CD4-positive, alpha-beta T cell treated with Interferon gamma for 1 hour (primary cell): ENCODE results near the gene SLC24A3.

Experiments
- DNase-seq: peaks from one replicate; pipeline ENCODE4 v3.0.0-alpha.2; 2020

SLC24A3 gene

GRCh38 chr20:19272976-19273654, 60.7 kb downstream of the SLC24A3 start:
- DNase-seq: no peak

GRCh38 chr20:19274001-19274400, 61.6 kb downstream of the SLC24A3 start:
- no peak for DNase-seq

- DNase-seq: no peak
These were observed 62.1 kb downstream of the SLC24A3 start for GRCh38 chr20:19274412-19275015.

DNA sequence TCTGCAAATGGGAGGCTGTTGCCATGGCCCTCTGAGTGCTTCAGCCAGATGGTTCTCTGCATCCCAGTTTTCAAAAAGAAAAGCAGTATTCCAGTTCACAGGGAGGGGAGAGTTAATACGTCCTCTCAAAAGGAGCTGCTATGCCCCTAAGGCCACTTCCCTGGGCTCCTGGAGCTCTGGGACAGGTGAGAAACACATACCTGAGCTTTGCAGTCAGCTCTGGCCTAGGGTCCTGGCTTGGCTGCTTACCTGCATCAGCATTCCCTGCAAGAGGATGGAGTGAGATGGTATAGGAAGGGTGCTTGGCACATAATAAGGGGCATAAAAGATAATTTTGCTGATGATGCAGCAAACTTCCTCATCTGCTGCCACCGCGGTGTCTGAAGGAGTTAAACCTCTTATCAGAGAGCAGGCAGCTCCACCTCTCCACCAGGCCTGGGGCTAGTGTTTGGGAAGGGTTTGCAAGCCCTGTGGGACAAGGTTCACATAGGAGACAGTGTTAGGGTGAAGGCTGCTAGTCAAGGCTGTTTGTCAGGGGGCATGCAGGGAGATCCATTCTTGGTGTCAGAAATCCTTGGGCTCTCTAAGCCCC, 62.7 kb downstream of the SLC24A3 start:
- no peak for DNase-seq

DNA sequence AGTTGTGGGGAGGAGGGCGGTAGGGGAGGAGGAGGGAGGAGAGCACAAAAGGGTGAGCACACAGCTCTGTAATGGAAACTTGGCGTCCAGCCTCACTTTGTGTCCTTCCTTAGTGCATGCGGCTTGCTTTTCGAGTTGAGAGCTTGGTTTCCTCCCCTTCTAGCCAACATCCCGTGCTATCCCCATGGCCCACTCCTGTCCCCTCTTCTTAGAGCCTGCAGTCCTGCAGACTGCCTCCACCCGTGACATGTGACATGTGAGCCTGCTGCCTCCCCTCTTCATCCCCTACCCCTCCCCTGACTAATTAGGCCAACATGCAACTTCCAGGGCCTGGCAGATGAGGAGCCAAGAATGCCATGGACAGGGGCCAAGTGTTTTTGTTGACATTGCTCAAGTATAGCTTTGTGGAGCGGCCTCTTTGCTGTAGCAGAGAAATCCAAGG, 63.2 kb downstream of the SLC24A3 start:
- DNase-seq: no peak

DNA sequence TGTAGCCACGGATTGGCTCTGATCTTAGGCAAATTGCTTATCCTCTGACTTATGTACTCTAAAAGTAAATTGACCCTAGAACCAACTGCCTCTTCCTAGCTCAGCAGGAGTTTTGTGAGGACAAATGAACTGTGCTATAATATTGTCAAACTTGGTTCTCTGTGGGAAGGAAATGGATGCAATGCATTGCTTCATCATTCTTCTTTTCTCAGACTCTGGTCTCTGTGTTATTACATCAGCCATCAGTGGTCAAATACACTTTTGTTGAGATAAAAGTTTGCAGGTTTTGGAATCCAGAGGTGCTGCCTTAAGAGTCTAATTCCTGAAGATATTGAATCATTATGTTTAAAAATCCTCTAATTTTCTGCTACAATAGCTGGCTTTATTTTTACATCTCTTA, 64.9 kb downstream of the SLC24A3 start:
- DNase-seq: no peak

DNA sequence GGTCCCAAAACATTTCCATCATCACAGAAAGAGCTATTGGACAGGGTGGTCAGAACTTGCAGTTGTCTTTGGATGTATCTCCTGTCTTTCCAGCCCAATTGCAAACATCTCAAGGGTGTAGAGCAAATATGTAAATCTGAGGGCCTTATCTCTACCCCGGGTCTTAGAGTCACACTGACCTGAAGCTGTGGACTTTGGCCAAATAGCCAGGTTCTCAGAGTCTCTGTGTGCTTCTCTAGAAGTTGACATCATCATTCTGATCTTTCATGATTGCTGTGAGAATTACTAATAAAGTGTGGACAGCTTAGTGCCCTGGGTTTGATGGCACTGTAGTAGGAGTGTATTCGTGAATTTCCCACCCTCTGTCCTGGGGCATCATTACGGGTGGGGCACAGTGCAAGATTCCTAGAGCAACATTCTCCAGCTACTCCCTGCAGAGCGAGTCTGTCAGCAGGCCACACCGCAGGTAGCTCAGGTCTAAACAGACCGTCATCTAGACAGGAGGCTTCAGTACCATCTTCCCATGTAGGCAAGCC, 71.1 kb downstream of the SLC24A3 start:
- DNase-seq: no peak

DNA sequence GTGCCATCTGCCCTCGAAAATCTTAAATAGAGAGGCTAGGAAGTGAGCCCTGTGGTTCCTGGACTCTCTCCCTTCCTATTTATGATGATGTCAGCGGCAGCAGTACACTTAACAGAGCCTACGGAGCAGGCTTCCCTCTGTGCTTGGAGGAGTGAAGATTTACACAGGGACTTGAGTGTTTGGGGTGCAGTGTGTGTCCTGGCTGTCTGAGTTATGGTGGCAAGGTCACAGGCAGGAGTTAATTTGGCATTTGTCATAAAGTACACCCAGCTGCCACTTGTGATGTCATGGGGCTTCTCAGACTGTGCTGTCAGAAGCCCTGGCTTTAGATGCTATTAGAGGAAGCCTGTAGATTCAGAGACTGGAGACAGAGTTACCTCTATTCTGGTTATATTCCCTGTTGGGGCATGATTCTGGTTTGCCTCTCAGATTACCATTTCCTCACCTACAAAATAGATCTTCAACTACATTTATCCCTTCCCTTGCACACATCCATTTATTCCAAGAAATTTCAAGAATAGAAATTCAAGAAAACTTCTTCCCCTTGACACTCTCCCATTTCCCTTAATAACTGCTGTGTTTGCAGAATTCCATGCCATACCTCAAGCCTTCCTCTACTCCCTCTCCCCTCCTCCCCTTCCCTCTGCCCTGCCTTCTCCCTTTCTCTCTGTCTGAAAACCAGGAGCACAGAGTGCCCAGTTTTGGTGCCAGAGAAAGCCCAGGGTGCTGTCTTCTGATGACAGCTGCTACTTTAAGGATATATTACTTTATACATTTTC, 72.1 kb downstream of the SLC24A3 start:
- no peak for DNase-seq

DNA sequence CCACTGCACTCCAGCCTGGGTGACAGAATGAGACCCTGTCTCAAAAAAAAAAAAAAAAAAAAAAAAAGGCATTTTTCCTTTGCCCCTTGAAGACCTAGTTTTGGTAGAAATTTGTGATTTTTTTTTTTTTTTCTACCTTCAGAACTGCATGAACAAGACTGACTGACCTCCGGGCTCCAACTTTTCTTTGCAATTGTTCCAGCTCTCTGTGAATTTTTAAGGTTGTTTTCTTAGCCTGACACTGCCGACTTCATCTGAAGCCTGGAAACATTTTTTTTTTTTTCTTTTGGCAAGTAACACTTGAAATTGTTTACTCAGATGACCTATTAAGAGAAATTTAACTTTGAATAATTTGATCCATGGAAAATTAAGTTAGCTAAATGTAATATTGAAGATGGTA, 73.0 kb downstream of the SLC24A3 start:
- no peak for DNase-seq

DNA sequence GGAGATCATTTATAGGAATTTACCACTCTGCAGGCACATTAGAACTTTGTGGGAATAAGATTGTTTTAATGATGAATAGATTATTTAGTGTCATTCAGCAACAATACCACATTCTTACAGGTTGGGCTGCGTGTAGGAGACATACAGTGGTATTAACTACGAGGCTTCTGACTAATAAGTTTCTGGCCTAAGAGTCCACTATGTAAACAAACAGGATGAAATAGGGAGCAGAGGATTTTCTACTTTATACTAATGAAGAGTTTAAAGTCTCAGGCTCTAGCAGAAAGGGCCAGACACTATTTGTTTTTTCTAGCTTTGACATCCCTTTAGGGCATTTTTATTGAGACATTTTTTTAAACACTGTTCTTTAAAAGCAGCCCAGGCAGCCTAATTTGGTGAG, 75.6 kb downstream of the SLC24A3 start:
- no peak for DNase-seq

DNA sequence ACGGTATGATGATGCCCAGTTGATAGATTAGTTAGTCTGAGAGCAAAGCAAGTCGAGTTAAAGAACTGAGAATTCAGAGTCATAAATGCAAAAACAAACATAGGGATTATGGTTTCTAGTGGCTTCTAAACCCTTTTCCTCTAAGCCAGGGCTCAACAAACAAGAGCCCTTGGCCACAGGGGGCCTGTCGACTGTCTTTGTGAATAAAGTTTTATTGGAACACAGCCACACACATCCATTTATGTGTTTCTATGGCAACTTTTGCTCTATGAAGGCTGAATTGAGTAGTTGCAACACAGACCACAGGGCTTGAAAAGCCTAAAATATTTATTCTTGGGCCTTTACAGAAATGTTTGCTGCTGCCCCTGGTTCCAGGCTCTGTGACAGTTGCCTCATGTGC, 76.2 kb downstream of the SLC24A3 start:
- no peak for DNase-seq

GRCh38 chr20:19289451-19289850, 77.0 kb downstream of the SLC24A3 start:
- DNase-seq: no peak

- no peak for DNase-seq
These were observed 78.8 kb downstream of the SLC24A3 start for GRCh38 chr20:19291024-19291817.

- no peak for DNase-seq
These were observed 79.3 kb downstream of the SLC24A3 start for GRCh38 chr20:19291818-19292132.

- DNase-seq: no peak
These were observed 79.8 kb downstream of the SLC24A3 start for GRCh38 chr20:19292254-19292653.

GRCh38 chr20:19295076-19295475, 82.6 kb downstream of the SLC24A3 start:
- DNase-seq: no peak

- no peak for DNase-seq
These were observed 86.2 kb downstream of the SLC24A3 start for GRCh38 chr20:19298652-19299051.

- no peak for DNase-seq
These were observed 88.0 kb downstream of the SLC24A3 start for GRCh38 chr20:19300395-19300794.

DNA sequence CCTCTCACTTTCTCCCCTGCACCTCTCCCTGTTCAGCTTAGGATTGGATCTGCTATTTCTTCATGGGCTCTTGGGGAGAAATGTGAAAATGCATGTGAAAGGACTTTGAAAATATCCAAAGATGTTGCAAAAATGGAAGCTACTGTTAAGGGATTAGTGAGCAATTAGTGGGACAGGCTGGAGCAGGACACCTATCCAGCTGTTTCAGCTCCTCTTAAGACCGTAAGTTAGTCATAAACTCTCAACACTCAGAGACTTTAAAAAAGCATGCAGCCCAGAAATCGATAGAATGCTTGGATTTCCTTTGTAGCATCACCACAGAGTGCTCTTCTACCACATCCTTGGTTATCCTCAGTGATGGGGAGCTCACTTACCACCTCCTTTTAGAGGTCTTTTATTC, 88.7 kb downstream of the SLC24A3 start:
- DNase-seq: no peak

DNA sequence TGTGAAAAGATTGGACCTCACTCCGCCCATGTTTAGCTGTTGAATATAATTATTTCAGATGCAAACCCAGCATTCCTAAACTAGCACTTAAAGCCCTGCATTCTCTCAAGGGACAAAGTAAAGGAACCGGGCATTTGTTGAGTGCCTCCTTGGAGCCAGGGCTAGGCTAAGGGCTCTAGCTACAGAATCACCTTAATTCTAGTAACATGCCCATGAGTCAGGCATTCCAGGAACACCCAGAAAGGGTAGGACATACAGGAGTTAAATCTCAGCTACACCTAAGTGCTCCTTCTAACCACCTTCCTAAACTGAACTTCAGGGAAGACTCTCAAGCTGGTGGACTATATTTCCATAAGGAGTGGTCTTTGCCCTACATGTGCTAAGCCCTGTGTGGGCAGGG, 89.4 kb downstream of the SLC24A3 start:
- DNase-seq: no peak

- DNase-seq: no peak
These were observed 90.3 kb downstream of the SLC24A3 start for GRCh38 chr20:19302714-19303113.

DNA sequence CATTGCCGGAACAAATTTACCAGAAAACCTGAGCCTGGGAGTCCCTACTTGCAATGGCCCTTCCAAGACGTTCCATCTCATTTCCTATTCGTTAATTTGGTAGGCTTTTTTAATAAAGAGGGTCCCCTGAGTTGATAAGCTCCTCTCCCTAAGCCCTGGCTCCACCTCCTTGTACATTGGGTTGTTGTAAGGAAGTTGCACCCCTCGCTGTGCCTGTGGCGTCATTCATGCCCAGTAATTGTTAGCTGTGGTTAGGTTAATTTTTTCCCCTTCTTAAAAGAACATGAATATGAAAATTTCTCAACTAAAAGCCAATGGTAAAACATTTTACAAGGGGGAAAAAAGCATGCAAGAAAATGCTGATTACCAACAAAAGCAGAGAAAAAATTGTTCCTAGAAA, 91.9 kb downstream of the SLC24A3 start:
- no peak for DNase-seq

- no peak for DNase-seq
These were observed 92.5 kb downstream of the SLC24A3 start for GRCh38 chr20:19304886-19305415.
